ENCODE measurements around the gene VWA3A. TPM values are rescaled to one million over a fixed set of nuclear protein-coding genes. Genes with fewer than 3 reads are reported as not detected.
A peak's percentile ranks its signal among the peaks of the same experiment; 100 is the strongest.
"Not testable (repeated sequence)": the region's sequence is repeated elsewhere in the genome, so short reads cannot be mapped to it uniquely, and the experiment has no call there.

The VWA3A gene
- total RNA-seq, 1 donor from 2014 or later: 2.6 TPM

GRCh38 chr16:22162656-22163009 is 70.3 kb downstream of the VWA3A start:
- intact Hi-C loops (cut with DNase I): no loop called here
- no peaks in the 10 kb centered on the region for H3K9me3 ChIP-seq
- DNase-seq (no peak), ATAC-seq (no peak)
- H3K27me3 ChIP-seq: peaks cover 25% of the 10 kb centered on the region
- H3K36me3 ChIP-seq: no peaks in the 10 kb centered on the region
- H3K4me1 ChIP-seq: no peaks in the 10 kb centered on the region
- H3K27ac ChIP-seq: no peak overlapping the region
- peak overlapping the region; percentile 13 for H3K4me3 ChIP-seq
- TF ChIP-seq, protein P1, sequence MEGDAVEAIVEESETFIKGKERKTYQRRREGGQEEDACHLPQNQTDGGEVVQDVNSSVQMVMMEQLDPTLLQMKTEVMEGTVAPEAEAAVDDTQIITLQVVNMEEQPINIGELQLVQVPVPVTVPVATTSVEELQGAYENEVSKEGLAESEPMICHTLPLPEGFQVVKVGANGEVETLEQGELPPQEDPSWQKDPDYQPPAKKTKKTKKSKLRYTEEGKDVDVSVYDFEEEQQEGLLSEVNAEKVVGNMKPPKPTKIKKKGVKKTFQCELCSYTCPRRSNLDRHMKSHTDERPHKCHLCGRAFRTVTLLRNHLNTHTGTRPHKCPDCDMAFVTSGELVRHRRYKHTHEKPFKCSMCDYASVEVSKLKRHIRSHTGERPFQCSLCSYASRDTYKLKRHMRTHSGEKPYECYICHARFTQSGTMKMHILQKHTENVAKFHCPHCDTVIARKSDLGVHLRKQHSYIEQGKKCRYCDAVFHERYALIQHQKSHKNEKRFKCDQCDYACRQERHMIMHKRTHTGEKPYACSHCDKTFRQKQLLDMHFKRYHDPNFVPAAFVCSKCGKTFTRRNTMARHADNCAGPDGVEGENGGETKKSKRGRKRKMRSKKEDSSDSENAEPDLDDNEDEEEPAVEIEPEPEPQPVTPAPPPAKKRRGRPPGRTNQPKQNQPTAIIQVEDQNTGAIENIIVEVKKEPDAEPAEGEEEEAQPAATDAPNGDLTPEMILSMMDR (IDR thresholded peaks at IDR 0.05): no peak

DNA sequence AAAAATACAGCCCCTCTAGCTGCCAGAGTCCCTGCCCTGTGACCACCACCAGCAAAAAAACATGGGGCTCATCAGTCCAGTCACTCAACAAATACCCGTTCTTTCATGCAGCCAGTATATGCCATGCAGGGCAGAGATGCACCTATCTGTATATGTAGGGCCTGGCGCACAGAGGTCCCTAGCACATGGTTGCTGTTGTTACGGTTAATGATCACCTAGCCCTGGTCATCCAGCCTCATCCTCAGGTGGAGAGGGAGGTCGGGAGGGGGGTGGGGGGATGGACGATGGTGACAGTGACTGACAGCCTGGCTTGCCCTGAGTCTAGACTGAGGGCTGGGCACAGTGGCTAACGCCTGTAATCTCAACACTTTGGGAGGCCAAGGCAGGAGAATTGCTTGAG is 71.5 kb downstream of the VWA3A start:
- H3K27ac ChIP-seq: no peak overlapping the region
- TF ChIP-seq, protein P1 (IDR thresholded peaks at IDR 0.05): no peak
- no peaks in the 10 kb centered on the region for H3K36me3 ChIP-seq
- H3K9me3 ChIP-seq: no peaks in the 10 kb centered on the region
- no peaks in the 10 kb centered on the region for H3K4me1 ChIP-seq
- DNase-seq (no peak), ATAC-seq (no peak)
- no peak overlapping the region for H3K4me3 ChIP-seq
- peaks cover 25% of the 10 kb centered on the region for H3K27me3 ChIP-seq
- intact Hi-C loops (cut with DNase I): no loop called here

GRCh38 chr16:22164482-22164881 is 72.1 kb downstream of the VWA3A start:
- intact Hi-C loops (cut with DNase I): no loop called here
- TF ChIP-seq, protein P1 (IDR thresholded peaks at IDR 0.05): no peak
- no peak for ATAC-seq
- DNase-seq: no peak
- H3K9me3 ChIP-seq: no peaks in the 10 kb centered on the region
- H3K27ac ChIP-seq: no peak overlapping the region
- peaks cover 25% of the 10 kb centered on the region for H3K27me3 ChIP-seq
- no peaks in the 10 kb centered on the region for H3K4me1 ChIP-seq
- H3K4me3 ChIP-seq: no peak overlapping the region
- H3K36me3 ChIP-seq: no peaks in the 10 kb centered on the region

- Histone ChIP-seq H3K4me1 (no peaks in the 10 kb centered on the region), H3K27me3 (peaks cover 25% of the 10 kb centered on the region), H3K36me3 (no peaks in the 10 kb centered on the region), H3K4me3 (no peak overlapping the region), H3K27ac (no peak overlapping the region), H3K9me3 (no peaks in the 10 kb centered on the region)
- DNase-seq (no peak), ATAC-seq (no peak)
- intact Hi-C loops (cut with DNase I): no loop called here
- TF ChIP-seq, protein P1 (IDR thresholded peaks at IDR 0.05): no peak
Observed at GRCh38 chr16:22165508-22166285, 73.4 kb downstream of the VWA3A start.

GRCh38 chr16:22171953-22172352 is 79.6 kb downstream of the VWA3A start:
- TF ChIP-seq, protein P1 (IDR thresholded peaks at IDR 0.05): no peak
- Histone ChIP-seq H3K4me3 (no peak overlapping the region), H3K27me3 (no peaks in the 10 kb centered on the region), H3K9me3 (no peaks in the 10 kb centered on the region), H3K27ac (no peak overlapping the region), H3K36me3 (no peaks in the 10 kb centered on the region), H3K4me1 (no peaks in the 10 kb centered on the region)
- no peak for DNase-seq
- intact Hi-C loops (cut with DNase I): no loop called here
- ATAC-seq: no peak

- H3K4me3 ChIP-seq; H3K27me3 ChIP-seq; H3K27ac ChIP-seq; intact Hi-C loops (cut with DNase I); DNase-seq; H3K4me1 ChIP-seq; H3K36me3 ChIP-seq; ATAC-seq; H3K9me3 ChIP-seq: not testable (repeated sequence)
Observed at GRCh38 chr16:22172642-22173041, 80.3 kb downstream of the VWA3A start.
